WERI-Rb-1 (cell line): ENCODE results near the gene TXNRD1.

ENCODE experiments used
- DNase-seq: peaks from one replicate; pipeline ENCODE4 v3.0.0-alpha.2; 2020
- H3K27ac ChIP-seq: fragments of 250-450 bp; sonication (Bioruptor Pico); 2 replicates; pipeline ENCODE4 v1.5.1; 2020; ENCODE audit warnings: mild to moderate bottlenecking, moderate library complexity
- H3K27me3 ChIP-seq: fragments of 250-450 bp; sonication (Bioruptor Pico); 2 replicates; pipeline ENCODE4 v1.5.1; 2021; ENCODE audit warnings: mild to moderate bottlenecking, low read depth, moderate library complexity; ENCODE audit not compliant: insufficient read depth, severe bottlenecking
- H3K36me3 ChIP-seq: fragments of 250-450 bp; sonication (Bioruptor Pico); 2 replicates; pipeline ENCODE4 v1.5.1; 2020; ENCODE audit warnings: mild to moderate bottlenecking, moderate library complexity
- H3K4me3 ChIP-seq: 2 replicates; pipeline ENCODE4 v1.5.1; 2011; ENCODE audit warnings: low read depth, mild to moderate bottlenecking, control low read depth, low read length
- H3K9me3 ChIP-seq: fragments of 250-450 bp; sonication (Bioruptor Pico); 2 replicates; pipeline ENCODE4 v1.5.1; 2021; ENCODE audit warnings: mild to moderate bottlenecking, moderate library complexity; ENCODE audit not compliant: severe bottlenecking
- TF ChIP-seq, protein P1 (sequence below): IDR thresholded peaks from 2 replicates; pipeline ENCODE4 v1.5.1; 2011; ENCODE audit warnings: low read depth, mild to moderate bottlenecking, control low read depth, inconsistent platforms, low read length

The TXNRD1 gene

DNA sequence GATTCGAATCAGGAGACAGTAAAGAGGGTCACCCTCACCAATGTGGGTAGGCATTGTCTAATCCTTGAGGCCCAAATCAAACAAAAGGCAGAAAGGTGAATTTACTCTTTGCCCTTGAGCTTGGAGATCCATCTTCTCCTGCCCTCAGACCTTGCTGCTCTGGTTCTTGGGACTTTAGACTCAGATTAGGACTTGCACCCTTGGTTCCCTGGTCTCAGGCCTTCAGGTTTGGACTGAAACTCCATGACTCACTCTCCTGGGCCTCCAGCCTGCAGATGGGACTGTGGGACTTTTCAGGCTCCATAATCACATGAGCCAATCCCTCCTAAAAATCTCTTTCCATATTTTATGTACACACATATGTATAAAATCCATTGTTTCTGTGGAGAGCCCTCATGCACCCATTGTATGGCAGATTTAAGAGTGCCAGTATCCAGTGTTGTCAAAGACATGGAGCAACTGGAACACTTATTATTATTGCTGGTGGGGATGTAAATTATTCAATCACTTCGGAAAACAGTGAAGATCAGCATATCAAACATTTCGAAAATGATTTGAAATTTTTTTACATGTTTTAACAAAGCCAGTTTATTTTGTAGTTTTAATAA, 136.6 kb downstream of the TXNRD1 start:
- no peaks in the 10 kb centered on the region for H3K27me3 ChIP-seq
- H3K27ac ChIP-seq: no peak overlapping the region
- H3K9me3 ChIP-seq: no peaks in the 10 kb centered on the region
- DNase-seq: no peak
- peaks cover 43% of the 10 kb centered on the region for H3K36me3 ChIP-seq
- no peak overlapping the region for H3K4me3 ChIP-seq
- TF ChIP-seq, protein P1, sequence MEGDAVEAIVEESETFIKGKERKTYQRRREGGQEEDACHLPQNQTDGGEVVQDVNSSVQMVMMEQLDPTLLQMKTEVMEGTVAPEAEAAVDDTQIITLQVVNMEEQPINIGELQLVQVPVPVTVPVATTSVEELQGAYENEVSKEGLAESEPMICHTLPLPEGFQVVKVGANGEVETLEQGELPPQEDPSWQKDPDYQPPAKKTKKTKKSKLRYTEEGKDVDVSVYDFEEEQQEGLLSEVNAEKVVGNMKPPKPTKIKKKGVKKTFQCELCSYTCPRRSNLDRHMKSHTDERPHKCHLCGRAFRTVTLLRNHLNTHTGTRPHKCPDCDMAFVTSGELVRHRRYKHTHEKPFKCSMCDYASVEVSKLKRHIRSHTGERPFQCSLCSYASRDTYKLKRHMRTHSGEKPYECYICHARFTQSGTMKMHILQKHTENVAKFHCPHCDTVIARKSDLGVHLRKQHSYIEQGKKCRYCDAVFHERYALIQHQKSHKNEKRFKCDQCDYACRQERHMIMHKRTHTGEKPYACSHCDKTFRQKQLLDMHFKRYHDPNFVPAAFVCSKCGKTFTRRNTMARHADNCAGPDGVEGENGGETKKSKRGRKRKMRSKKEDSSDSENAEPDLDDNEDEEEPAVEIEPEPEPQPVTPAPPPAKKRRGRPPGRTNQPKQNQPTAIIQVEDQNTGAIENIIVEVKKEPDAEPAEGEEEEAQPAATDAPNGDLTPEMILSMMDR: no peak

DNA sequence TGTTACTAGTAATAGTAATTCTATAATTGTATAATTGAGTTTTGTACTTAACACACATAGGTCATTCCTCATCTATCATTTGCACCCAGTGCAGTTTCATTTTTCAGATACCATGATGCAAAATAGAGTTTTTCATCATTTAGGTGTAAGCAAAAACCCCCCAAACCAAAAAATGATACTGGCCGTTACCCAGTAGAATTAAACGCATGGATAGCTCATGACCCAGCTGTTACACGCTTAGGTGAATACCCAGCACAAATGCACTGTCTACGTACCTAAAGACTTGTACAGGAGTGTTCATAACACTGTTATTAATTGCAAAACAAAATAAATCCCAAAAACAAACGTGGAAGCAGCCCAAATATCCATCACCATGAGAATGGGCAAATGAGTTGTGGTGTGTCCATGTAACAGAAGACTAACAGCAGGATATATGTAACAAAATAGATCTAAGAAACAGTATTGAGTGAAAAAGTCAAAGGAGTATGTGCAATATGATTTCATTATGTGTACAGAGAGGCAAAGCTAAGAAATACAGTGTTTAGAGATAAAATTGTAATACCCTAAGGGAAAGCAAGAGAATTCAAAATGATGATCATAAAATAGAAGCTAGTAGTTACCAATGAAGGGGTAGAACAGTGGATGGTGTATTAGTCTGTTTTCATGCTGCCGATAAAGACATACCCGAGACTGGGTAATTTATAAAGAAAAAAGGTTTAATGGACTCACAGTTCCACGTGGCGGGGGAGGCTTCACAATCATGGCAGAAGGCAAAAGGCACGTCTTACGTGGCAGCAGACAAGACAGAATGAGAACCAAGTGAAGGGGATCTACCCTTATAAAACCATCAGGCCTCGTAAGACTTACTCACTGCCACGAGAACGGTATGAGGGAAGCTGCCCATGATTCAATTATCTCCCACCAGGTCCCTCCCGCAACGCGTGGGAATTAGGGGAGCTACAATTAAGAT, 137.7 kb downstream of the TXNRD1 start:
- H3K27me3 ChIP-seq: no peaks in the 10 kb centered on the region
- no peaks in the 10 kb centered on the region for H3K9me3 ChIP-seq
- no peak overlapping the region for H3K27ac ChIP-seq
- no peak for DNase-seq
- H3K36me3 ChIP-seq: peaks cover 32% of the 10 kb centered on the region
- TF ChIP-seq, protein P1: no peak
- H3K4me3 ChIP-seq: no peak overlapping the region

DNA sequence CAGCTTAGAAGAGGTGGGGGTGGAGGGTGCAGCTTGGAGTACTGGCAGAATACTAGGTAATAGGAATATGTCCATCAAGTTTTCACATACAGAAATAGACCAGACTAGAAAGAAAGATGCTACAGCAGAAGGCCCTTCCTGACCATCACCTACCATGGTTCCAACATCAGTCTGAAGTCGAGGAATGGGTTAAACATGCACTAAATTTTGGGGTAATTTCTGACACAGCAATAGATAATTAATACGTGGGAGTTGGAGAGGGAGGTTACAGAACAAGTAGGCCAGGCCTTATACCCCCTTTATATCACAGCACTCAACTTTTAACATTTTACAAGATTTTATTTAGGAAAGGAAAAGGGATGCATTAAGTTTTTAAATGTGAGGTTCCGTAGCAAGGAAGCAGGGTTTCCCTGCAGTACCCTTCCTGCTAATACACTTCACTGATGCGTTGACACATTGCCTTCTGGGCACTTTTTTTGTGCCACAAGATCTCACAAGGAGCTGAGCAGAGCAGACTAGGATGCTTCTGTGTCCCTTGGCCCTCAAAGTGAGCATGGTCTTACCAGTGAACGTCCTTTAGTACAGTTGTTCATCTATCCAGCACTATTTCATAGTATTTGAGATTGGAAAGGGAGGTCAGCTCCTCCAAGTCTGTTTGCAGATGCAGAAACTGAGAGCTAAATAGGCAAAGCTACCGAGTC, 138.7 kb downstream of the TXNRD1 start:
- peaks cover 22% of the 10 kb centered on the region for H3K36me3 ChIP-seq
- no peak overlapping the region for H3K4me3 ChIP-seq
- no peak overlapping the region for H3K27ac ChIP-seq
- no peak for DNase-seq
- H3K9me3 ChIP-seq: no peaks in the 10 kb centered on the region
- no peaks in the 10 kb centered on the region for H3K27me3 ChIP-seq
- TF ChIP-seq, protein P1: no peak

DNA sequence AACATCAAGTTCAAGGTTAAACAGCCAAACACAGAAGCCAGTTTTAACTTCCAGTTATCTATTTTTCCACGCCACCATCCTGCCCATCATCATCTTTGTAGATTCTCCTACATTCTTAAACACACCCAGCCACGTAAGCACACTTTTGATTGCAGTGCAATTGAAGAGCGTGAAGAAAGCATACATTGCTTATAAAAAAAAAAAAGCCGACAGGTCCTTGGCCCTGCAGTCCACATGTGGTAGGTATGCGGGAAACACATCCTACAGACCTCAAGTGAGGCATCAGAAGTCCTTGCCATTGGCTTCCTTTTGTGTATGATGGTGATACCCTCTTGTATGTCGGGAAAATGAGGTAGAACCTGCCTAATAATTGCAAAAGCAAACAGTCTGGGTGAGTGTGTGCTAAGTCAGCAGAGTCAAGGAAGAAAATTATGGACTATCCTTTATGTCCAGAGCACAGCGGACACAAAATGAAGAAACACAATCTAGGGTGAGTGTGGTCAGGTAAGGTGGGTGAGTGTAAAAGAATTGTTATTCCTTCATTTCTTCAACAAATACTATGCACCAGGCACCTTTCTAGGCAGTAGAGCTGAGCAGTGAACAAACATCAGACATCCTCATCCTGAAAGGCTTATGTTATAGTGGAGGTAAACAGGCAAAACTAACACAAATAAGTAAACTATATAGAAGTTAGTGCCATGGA, 139.4 kb downstream of the TXNRD1 start:
- H3K27ac ChIP-seq: no peak overlapping the region
- no peaks in the 10 kb centered on the region for H3K9me3 ChIP-seq
- TF ChIP-seq, protein P1: no peak
- no peak for DNase-seq
- H3K36me3 ChIP-seq: peaks cover 16% of the 10 kb centered on the region
- no peak overlapping the region for H3K4me3 ChIP-seq
- H3K27me3 ChIP-seq: no peaks in the 10 kb centered on the region

DNA sequence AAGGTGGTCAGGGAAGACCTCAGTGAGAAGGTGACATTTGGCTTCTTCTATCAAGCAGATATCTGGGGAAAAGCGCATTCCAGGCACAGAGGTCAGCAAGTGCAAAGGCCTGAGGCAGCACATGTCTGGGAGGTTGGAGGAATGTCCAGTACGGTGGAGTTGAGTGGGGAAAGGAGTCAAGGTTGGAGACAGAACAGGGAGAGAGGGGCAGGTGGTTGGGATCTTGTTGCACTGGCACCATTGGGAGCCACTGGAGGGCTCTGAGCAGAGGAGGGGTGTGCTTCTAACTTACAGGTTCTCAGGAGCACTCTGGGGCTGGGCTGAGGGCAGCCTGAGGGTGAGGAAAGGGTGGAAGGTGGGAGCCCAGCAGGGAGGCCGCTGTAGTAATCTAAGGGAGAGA, 140.1 kb downstream of the TXNRD1 start:
- Histone ChIP-seq H3K4me3 (no peak overlapping the region), H3K27ac (no peak overlapping the region), H3K27me3 (no peaks in the 10 kb centered on the region), H3K36me3 (peaks cover 10% of the 10 kb centered on the region), H3K9me3 (no peaks in the 10 kb centered on the region)
- DNase-seq: no peak
- TF ChIP-seq, protein P1: no peak
